Tongue (tissue), 2 donors: ENCODE results near the gene SPTLC1. TPM values are rescaled to one million over a fixed set of nuclear protein-coding genes. Genes with fewer than 3 reads are reported as not detected.
A peak's percentile ranks its signal among the peaks of the same experiment; 100 is the strongest.
"Not testable (repeated sequence)": the region's sequence is repeated elsewhere in the genome, so short reads cannot be mapped to it uniquely, and the experiment has no call there.

Experiments used
- DNase-seq: peaks from one replicate; pipeline ENCODE4 v3.0.0-alpha.2; 2015
- total RNA-seq: library from RNA; depleted of rRNA; stranded (reverse); fragments of >200 nt; gene quantifications from one replicate; pipeline ENCODE4 v1.2.3, GENCODE V29; 2014

Gene SPTLC1
- total RNA-seq, 1 donor from 2014 or later = 91.9 TPM

- DNase-seq = no peak
Measured at GRCh38 chr9:92030367-92030766, 84.8 kb downstream of the SPTLC1 start.

GRCh38 chr9:92029553-92029952, 85.7 kb downstream of the SPTLC1 start:
- DNase-seq = no peak

- no peak for DNase-seq
Measured at GRCh38 chr9:92026206-92027002, 88.8 kb downstream of the SPTLC1 start.

GRCh38 chr9:92021785-92022541, 93.2 kb downstream of the SPTLC1 start:
- DNase-seq = not testable (repeated sequence)

- DNase-seq = no peak
Measured at GRCh38 chr9:92019658-92020057, 95.6 kb downstream of the SPTLC1 start.

GRCh38 chr9:92010705-92011536, 104.3 kb downstream of the SPTLC1 start:
- DNase-seq = peak; percentile 5

- DNase-seq = not testable (repeated sequence)
Measured at GRCh38 chr9:92010253-92010652, 105.0 kb downstream of the SPTLC1 start.

GRCh38 chr9:92008041-92008440, 107.2 kb downstream of the SPTLC1 start:
- peak; percentile 7 for DNase-seq

- DNase-seq = no peak
Measured at GRCh38 chr9:92004045-92004392, 111.2 kb downstream of the SPTLC1 start.

- no peak for DNase-seq
Measured at GRCh38 chr9:92003308-92004044, 111.7 kb downstream of the SPTLC1 start.

GRCh38 chr9:92001948-92002347, 113.3 kb downstream of the SPTLC1 start:
- DNase-seq = not testable (repeated sequence)

GRCh38 chr9:92001244-92001643, 114.0 kb downstream of the SPTLC1 start:
- no peak for DNase-seq

- DNase-seq = no peak
Measured at GRCh38 chr9:91995000-91995655, 120.1 kb downstream of the SPTLC1 start.

GRCh38 chr9:91994422-91994821, 120.8 kb downstream of the SPTLC1 start:
- DNase-seq = no peak

GRCh38 chr9:91992461-91993041, 122.7 kb downstream of the SPTLC1 start:
- peak; percentile 77 for DNase-seq

- DNase-seq = peak; percentile 64
Measured at GRCh38 chr9:91991721-91992341, 123.4 kb downstream of the SPTLC1 start.

GRCh38 chr9:91986248-91986647, 129.0 kb downstream of the SPTLC1 start:
- no peak for DNase-seq

GRCh38 chr9:91985692-91986091, 129.5 kb downstream of the SPTLC1 start:
- DNase-seq = no peak
